Measurements from ENCODE around the gene NFIC. TPM values are rescaled to one million over a fixed set of nuclear protein-coding genes. Genes with fewer than 3 reads are reported as not detected.
"Not testable (repeated sequence)": the region's sequence is repeated elsewhere in the genome, so short reads cannot be mapped to it uniquely, and the experiment has no call there.

Gene NFIC
- total RNA-seq, 1 donor from 2014 or later = 71.4 TPM

- DNase-seq (ENCODE audit: low read depth) = peak; percentile 35
These were observed 29.5 kb upstream of the NFIC start for GRCh38 chr19:3336680-3337523.

GRCh38 chr19:3338541-3339181, 27.7 kb upstream of the NFIC start:
- no peak for DNase-seq (ENCODE audit: low read depth)

- DNase-seq (ENCODE audit: low read depth) = no peak
These were observed 26.0 kb upstream of the NFIC start for GRCh38 chr19:3340340-3340739.

GRCh38 chr19:3342246-3342645, 24.1 kb upstream of the NFIC start:
- DNase-seq (ENCODE audit: low read depth) = no peak

- DNase-seq (ENCODE audit: low read depth) = not testable (repeated sequence)
These were observed 23.4 kb upstream of the NFIC start for GRCh38 chr19:3342962-3343361.

- peak; percentile 88 for DNase-seq (ENCODE audit: low read depth)
These were observed 22.5 kb upstream of the NFIC start for GRCh38 chr19:3343619-3344502.

GRCh38 chr19:3344608-3345598, 21.5 kb upstream of the NFIC start:
- no peak for DNase-seq (ENCODE audit: low read depth)

GRCh38 chr19:3345850-3346460, 20.4 kb upstream of the NFIC start:
- DNase-seq (ENCODE audit: low read depth) = no peak

- peak; percentile 72 for DNase-seq (ENCODE audit: low read depth)
These were observed 19.6 kb upstream of the NFIC start for GRCh38 chr19:3346677-3347353.

- DNase-seq (ENCODE audit: low read depth) = no peak
These were observed 18.3 kb upstream of the NFIC start for GRCh38 chr19:3348042-3348441.

- DNase-seq (ENCODE audit: low read depth) = not testable (repeated sequence)
These were observed 17.9 kb upstream of the NFIC start for GRCh38 chr19:3348469-3348868.

- peak; percentile 29 for DNase-seq (ENCODE audit: low read depth)
These were observed 16.2 kb upstream of the NFIC start for GRCh38 chr19:3350014-3350663.

- no peak for DNase-seq (ENCODE audit: low read depth)
These were observed 14.5 kb upstream of the NFIC start for GRCh38 chr19:3351702-3352447.

GRCh38 chr19:3353493-3353892, 12.9 kb upstream of the NFIC start:
- DNase-seq (ENCODE audit: low read depth) = no peak

- no peak for DNase-seq (ENCODE audit: low read depth)
These were observed 9.6 kb upstream of the NFIC start for GRCh38 chr19:3356805-3357204.

- no peak for DNase-seq (ENCODE audit: low read depth)
These were observed 9.0 kb upstream of the NFIC start for GRCh38 chr19:3357271-3357991.

GRCh38 chr19:3357992-3358688, 8.2 kb upstream of the NFIC start:
- DNase-seq (ENCODE audit: low read depth) = no peak

Data from myocyte (in vitro differentiated cells).